NCI-H524 (cell line): ENCODE data around the gene SMAD4.
"Not testable (repeated sequence)": the region's sequence is repeated elsewhere in the genome, so short reads cannot be mapped to it uniquely, and the experiment has no call there.

Source experiments
- DNase-seq, 2 experiments: peaks; one replicate each; lab custom pipeline; 2025; lab: John Stamatoyannopoulos, UW

Gene SMAD4

GRCh38 chr18:51111633-51112355, 81.8 kb downstream of the SMAD4 start:
- not testable (repeated sequence) for DNase-seq

- not testable (repeated sequence) for DNase-seq
Measured at GRCh38 chr18:51116996-51117395, 87.0 kb downstream of the SMAD4 start.

- not testable (repeated sequence) for DNase-seq
Measured at GRCh38 chr18:51119561-51119960, 89.5 kb downstream of the SMAD4 start.

GRCh38 chr18:51119976-51120375, 90.0 kb downstream of the SMAD4 start:
- not testable (repeated sequence) for DNase-seq

GRCh38 chr18:51120809-51121596, 91.0 kb downstream of the SMAD4 start:
- no peak for DNase-seq

GRCh38 chr18:51121597-51121857, 91.5 kb downstream of the SMAD4 start:
- DNase-seq = no peak

GRCh38 chr18:51122266-51123045, 92.4 kb downstream of the SMAD4 start:
- no peak for DNase-seq

GRCh38 chr18:51123046-51123395, 93.0 kb downstream of the SMAD4 start:
- no peak for DNase-seq

- no peak for DNase-seq
Measured at GRCh38 chr18:51123481-51123880, 93.5 kb downstream of the SMAD4 start.

GRCh38 chr18:51123936-51124486, 94.0 kb downstream of the SMAD4 start:
- DNase-seq = no peak

GRCh38 chr18:51125976-51126375, 96.0 kb downstream of the SMAD4 start:
- no peak for DNase-seq

- DNase-seq = no peak
Measured at GRCh38 chr18:51127664-51128063, 97.7 kb downstream of the SMAD4 start.

GRCh38 chr18:51128533-51128932, 98.5 kb downstream of the SMAD4 start:
- no peak for DNase-seq

GRCh38 chr18:51132256-51132935, 102.4 kb downstream of the SMAD4 start:
- DNase-seq = no peak

GRCh38 chr18:51133580-51134160, 103.7 kb downstream of the SMAD4 start:
- no peak for DNase-seq
